NCI-H526 (cell line): ENCODE data around the gene ST8SIA1.

ENCODE experiments used
- DNase-seq, 2 experiments: peaks; one replicate each; lab custom pipeline; 2025; lab: John Stamatoyannopoulos, UW

ST8SIA1 gene

GRCh38 chr12:22283006-22283506 lies 51.5 kb downstream of the ST8SIA1 start:
- no peak for DNase-seq

DNA sequence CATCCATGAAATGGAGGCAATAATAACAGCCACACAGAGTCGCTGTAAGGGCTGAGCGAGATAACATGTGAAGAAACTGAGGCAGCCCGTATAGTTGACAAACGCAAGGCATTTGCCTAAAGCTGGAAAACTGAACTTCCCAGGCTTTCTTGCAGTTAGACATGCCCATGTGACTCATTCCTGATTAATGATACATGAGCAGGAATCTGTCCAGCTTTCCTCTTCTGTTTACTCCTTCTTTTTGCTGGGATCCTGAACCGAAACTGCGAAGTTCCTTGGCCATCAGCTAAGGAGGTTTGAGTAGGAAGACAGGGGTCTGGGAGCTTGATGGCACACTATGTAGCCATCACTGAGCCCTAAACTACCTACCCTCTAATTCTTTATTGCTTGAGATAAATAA lies 52.2 kb downstream of the ST8SIA1 start:
- DNase-seq: no peak

DNA sequence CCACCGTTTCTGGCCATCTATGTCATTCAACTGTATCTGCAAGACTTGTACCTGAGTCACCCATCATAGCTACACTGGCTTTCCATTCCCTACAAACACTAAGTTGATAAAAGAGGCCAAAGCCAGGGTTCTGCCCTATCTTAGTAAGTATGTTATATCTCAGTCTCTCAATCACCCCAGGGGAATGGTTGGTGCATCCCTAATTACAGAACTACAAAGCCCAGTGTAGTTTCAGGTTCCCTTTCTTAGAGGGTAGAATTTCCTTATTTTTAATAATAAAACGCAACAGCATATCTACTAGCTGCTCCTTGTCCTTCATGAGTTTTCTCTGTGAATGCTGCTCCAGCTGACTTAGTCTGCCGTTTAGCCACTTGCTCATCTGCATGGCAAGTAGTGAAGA lies 57.6 kb downstream of the ST8SIA1 start:
- no peak for DNase-seq

DNA sequence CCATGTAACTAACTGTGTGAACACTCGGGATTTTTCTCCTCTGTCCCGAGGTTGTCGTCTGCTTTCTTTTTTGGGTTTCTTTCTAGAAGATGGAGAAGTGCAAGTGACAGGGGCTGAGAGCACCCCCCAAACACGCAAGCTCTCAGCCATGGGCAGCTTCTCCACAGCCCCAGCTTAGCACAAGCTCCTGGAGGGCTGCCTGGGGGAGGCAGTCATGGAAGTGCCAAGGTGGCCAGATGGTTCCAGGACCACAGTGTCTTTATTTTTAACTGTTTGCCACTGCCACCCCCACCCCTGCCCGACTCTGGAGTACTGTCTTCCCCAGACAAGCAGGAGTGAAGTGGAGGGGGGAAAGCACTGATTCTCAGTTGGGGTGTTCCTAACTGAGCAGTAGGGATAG lies 58.2 kb downstream of the ST8SIA1 start:
- DNase-seq: no peak

- DNase-seq: no peak
These were observed 58.7 kb downstream of the ST8SIA1 start for GRCh38 chr12:22275843-22276242.

DNA sequence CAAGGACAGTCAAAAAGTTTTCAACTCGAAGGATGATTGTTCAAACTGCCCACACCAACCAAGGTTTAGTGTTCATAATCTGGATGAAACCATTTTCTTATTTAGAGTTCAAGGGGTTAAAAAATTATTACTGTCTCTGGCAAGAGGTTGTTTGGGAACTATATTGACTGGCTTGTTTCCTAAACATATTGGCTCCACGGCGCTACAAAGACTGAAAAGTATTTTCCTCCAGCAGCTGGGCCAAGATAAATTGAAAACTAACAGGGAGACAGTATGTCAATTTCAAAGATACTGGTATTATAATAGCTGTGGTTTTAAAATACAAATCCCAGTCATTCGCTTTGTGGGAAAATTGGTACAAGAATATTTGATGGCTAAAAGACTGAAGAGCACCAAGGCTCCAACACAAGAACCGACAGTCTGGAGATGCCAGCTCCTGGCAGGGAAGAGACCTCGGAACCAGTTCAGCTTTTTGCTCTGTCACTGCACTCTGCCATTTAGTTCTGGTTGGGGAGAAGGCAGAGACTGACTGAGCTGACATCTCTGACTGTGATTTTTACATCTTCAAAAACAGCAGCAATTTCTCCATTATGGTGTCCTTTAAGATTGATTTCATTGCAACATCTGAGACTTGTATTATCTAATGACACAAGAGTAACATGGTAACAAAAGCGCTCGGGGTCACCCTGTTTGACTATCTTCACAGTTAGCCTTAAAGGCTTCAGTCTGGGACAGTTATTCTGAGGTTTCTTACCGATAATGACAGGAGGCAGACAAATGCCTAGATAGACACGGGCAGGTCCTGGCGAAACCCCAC lies 62.0 kb downstream of the ST8SIA1 start:
- DNase-seq: no peak

DNA sequence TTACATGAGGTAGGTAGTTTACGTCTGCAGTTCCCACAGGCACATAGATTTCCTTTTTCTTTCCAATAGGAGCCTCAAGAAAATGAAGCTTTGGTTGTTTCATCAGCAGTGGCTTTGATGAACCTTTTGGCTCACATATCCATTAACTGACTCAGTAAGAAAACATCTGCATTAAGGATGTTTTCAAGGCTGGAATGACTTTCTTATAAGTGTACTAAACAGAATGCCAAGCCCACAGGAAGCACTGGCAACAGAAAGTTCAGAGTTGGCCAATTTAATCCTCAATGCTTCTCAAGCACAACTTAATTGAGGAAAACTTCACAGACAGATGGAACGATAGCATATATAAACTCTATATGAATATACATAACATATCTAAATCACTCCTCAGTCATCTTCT lies 63.5 kb downstream of the ST8SIA1 start:
- DNase-seq: no peak

DNA sequence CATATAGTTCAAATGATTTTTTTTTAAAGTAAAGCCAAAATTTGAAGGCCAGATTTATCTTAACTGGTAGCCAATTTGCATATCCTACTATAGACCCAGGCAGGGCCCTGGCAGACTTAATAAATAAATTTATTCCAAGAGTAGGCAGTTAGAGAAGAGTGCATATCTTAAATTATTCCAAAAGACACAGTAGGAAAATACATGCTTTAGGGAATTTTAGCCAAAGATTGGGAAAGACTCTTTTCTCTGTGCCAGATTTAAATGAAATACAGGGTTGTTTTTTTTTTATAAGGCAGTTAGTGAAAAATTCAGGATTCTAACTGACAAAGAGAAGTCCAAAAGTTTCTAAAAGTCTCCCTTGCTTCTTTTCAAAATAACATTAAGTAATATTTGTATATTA lies 65.5 kb downstream of the ST8SIA1 start:
- DNase-seq: no peak

DNA sequence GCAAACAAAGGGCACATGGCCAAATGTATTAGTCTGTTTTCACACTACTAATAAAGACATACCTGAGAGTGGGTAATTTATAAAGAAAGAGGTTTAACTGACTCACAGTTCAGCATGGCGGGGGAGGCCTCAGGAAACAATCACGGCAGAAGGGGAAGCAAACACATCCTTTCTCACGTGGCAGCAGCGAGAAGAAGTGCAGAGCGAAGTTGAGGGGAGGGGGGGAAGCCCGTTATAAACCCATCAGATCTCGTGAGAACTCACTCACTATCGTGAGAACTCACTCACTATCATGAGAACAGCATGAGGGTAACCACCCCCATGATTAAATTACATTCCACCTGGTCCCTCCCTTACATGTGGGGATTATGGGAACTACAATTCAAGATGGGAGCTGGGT lies 66.1 kb downstream of the ST8SIA1 start:
- no peak for DNase-seq

GRCh38 chr12:22266101-22266500 lies 68.4 kb downstream of the ST8SIA1 start:
- no peak for DNase-seq

DNA sequence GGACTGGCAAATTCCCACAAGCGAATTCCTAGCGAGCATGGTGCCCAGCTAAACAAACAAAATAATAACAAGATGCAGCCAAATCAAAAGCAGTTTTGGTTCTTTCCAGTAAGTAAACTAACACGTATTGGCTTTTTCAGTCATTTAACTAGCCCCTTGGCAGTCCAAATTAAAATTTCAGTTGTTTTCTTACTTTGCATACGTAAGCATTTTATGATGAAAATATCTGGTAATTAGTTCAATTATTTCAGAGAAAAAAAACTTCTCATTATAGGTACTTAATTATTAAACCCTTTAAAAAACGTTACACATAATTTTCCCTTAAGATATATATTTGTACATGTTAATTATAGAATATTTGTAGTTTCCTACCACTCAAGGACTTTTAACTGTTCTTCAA lies 70.1 kb downstream of the ST8SIA1 start:
- DNase-seq: no peak

DNA sequence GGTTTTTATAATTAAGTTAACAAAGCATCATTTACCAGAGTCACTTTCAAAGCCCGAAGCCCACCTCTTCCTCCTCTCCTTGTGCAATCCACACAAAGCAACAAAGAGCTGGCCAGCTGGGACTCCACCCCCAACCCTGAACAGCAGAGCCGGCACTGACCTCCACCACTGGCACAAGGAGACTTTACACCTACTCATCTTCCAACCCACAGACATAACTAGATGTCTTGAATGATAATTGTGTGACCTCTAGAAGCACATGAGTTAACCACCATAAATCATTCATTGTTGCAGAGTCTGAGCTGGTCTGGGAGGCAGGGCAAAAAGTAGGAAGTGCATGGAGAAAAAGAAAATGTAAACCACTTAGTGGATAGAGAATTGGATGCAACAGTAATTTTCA lies 72.2 kb downstream of the ST8SIA1 start:
- DNase-seq: no peak

GRCh38 chr12:22257100-22257499 lies 77.4 kb downstream of the ST8SIA1 start:
- no peak for DNase-seq

DNA sequence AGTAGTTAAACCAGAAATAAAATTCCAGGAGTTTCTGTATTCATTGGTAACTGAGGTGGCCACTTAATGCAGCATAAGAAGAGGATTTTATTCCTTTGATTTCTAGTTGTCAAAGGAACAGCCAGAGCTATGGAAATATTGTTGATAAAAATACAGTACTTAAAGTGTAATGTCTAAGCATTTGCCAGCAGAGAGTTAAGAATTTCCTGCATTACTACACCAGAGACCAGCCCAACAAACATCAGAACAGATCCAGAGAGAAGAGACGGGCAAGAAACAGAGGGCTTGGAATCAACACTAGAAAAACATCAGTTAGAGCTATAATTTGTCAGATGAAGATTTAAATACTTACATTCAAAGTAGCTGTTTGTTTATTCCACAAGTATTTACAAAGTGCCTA lies 77.9 kb downstream of the ST8SIA1 start:
- DNase-seq: no peak

- DNase-seq: no peak
These were observed 78.5 kb downstream of the ST8SIA1 start for GRCh38 chr12:22256041-22256441.

DNA sequence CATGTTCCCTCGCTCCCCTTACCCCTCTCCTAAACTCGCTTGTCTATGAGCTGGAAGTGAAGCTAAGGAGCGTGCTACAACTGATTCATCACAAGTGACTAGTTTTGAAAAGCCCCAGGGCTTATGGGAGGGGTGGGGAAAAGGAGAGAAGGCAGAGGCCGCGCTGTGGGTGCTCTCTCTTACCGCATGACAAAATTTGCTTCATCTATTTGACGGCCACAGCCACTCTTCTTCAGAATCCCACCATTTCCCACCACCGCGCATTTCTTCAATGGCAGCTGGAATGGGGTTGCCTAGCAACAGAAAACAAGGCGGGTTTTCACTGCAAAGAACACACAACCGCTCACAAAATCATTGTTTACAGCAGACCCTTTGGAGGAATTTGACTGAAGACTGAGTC lies 79.4 kb downstream of the ST8SIA1 start:
- DNase-seq: no peak

- DNase-seq: no peak
These were observed 80.0 kb downstream of the ST8SIA1 start for GRCh38 chr12:22254478-22254877.

DNA sequence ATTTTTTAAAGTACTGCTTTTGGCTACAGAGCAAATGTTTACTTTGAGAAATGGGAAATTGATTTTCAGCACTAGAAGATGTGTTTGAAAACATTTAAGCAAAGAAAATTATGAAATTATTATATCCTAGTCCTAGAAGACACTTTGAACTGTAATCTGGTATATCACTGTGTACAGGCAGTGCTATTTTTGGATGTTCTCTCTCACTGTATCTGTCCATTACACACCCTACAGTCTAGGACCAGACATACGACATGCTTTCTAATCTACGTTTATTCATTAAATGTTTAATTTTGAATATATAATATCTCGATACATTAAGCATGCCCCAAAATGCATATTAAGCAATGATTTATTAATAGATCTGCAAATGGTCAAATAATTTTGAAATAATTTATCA lies 82.5 kb downstream of the ST8SIA1 start:
- DNase-seq: no peak

- no peak for DNase-seq
These were observed 83.7 kb downstream of the ST8SIA1 start for GRCh38 chr12:22250762-22251161.

- DNase-seq: no peak
These were observed 85.9 kb downstream of the ST8SIA1 start for GRCh38 chr12:22248571-22249115.

DNA sequence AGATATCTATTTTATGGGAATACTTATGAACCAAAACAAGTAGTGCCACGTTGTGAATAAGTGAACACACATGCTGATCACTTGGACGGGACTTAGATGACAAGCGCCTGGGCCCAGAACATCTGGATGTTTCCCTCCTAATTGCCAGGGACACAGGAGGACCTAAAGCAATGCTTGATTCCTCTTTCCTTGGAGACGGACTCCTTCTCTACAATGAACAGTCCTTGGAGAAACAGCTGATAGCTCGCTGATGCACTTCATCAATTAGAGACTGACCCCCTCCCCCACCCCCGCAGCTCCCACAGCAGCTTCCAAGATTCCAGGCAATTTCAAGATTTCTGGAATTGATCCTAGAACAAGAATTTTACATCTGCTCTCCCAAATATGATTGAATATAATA lies 86.4 kb downstream of the ST8SIA1 start:
- DNase-seq: no peak

DNA sequence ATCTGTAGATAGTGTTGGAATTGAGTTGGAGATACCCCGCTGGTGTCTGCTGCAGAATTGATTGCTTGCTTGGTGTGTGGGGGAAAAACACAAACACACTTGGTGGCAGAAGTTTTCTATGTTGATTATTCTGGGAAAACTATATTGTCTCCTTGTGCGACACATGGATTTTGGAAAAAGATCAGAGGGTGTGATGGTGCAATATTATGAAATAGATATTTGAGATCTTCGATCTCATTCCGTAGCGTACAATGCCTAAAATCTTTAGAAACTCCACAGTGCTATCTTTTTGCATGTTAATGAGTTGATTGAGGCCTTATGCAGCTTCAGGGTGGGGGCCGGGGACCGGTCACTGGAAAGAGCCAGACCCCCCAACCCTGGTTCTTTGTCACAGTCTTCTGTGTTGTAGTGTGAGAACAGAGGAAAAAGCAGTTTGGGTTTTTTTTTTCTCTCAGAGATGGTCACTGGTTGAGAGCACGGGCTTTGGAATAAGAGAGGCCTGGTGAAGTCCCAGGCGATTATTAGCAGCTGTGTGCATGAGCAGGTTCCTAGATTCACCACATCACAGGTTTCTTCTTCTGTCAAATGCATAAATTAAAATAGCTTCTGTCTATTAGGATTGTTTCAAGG lies 88.2 kb downstream of the ST8SIA1 start:
- DNase-seq: no peak

DNA sequence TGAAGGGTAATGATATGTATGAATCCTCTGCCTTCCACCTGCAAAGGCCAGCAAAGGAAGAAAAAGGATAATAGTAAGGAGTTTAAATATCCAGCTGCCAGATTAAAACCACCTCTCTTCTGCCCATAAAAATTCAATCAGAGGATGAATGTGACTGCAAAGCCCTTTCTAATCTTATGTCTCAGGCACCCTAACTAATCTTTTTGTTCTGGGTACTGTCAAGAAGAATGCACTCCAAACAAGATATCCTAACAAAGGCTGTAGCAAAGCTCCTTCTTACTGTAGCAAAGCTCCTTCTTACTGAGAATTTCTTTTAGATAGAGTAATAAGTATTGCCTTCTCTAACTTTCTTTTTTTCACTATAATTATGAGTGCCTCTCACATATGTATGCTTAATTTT lies 91.8 kb downstream of the ST8SIA1 start:
- no peak for DNase-seq
